Mesenchymal stem cell (in vitro differentiated cells and primary cell): ENCODE data around the gene FTO.

Source experiments
- DNase-seq: peaks from one replicate; pipeline ENCODE4 v3.0.0-alpha.2; 2013
- H2AFZ ChIP-seq: one replicate; pipeline ENCODE4 v1.6.1; 2013; ENCODE audit warnings: low read depth, mild to moderate bottlenecking, control low read depth, inconsistent platforms, low read length, moderate library complexity
- H2AK5ac ChIP-seq: 2 replicates; pipeline ENCODE4 v1.6.1; 2013; ENCODE audit warnings: low read length, moderate library complexity, mild to moderate bottlenecking, inconsistent platforms; ENCODE audit not compliant: severe bottlenecking
- H2BK120ac ChIP-seq: one replicate; pipeline ENCODE4 v1.6.1; 2013; ENCODE audit warnings: low read depth, mild to moderate bottlenecking, inconsistent platforms, low read length, moderate library complexity
- H2BK12ac ChIP-seq, 2 experiments: one replicate each; pipeline ENCODE4 v1.6.1; 2013; ENCODE audit warnings: inconsistent platforms in 2 of 2, low read length in 2 of 2, mild to moderate bottlenecking in 2 of 2, moderate library complexity in 2 of 2, control low read depth in 1 of 2
- H2BK15ac ChIP-seq: one replicate; pipeline ENCODE4 v1.6.1; 2013; ENCODE audit warnings: mild to moderate bottlenecking, low read depth, inconsistent platforms; ENCODE audit not compliant: poor library complexity, severe bottlenecking
- H2BK5ac ChIP-seq: 2 replicates; pipeline ENCODE4 v1.6.1; 2013; ENCODE audit warnings: low read depth, mild to moderate bottlenecking, low read length, control low read depth, inconsistent platforms; ENCODE audit not compliant: poor library complexity, severe bottlenecking
- H3K14ac ChIP-seq, 2 experiments: one replicate each; pipeline ENCODE4 v1.6.1; 2013; ENCODE audit warnings: inconsistent platforms in 2 of 2, low read length in 2 of 2, control low read depth in 1 of 2, mild to moderate bottlenecking in 1 of 2, moderate library complexity in 1 of 2
- H3K18ac ChIP-seq, 2 experiments: one replicate each; pipeline ENCODE4 v1.6.1; 2013; ENCODE audit warnings: inconsistent platforms in 2 of 2, low read length in 2 of 2, control low read depth in 1 of 2, low read depth in 1 of 2, mild to moderate bottlenecking in 1 of 2
- H3K23ac ChIP-seq, 2 experiments: one replicate each; pipeline ENCODE4 v1.6.1; 2013; ENCODE audit warnings: inconsistent platforms in 2 of 2, low read length in 2 of 2, mild to moderate bottlenecking in 2 of 2, moderate library complexity in 2 of 2, control low read depth in 1 of 2
- H3K27ac ChIP-seq: 2 replicates; pipeline ENCODE4 v1.5.1; 2013; ENCODE audit warnings: mild to moderate bottlenecking, moderate library complexity, low read length, control low read depth, inconsistent platforms; ENCODE audit not compliant: poor library complexity, severe bottlenecking
- H3K27me3 ChIP-seq, 2 experiments: 2 replicates each; pipeline versions ENCODE4 v1.6.1 to v1.7.0; 2013; ENCODE audit warnings: low read length in 2 of 2, mild to moderate bottlenecking in 2 of 2, moderate library complexity in 2 of 2, control low read depth in 1 of 2, inconsistent platforms in 1 of 2; ENCODE audit not compliant: control insufficient read depth in 1 of 2, insufficient read depth in 1 of 2
- H3K36me3 ChIP-seq, 2 experiments: 2 replicates each; pipeline versions ENCODE4 v1.6.1 to v1.7.0; 2013; ENCODE audit warnings: low read length in 2 of 2, control low read depth in 1 of 2, inconsistent platforms in 1 of 2, low read depth in 1 of 2, mild to moderate bottlenecking in 1 of 2; ENCODE audit not compliant: insufficient read depth in 2 of 2, control insufficient read depth in 1 of 2
- H3K4ac ChIP-seq, 2 experiments: one replicate each; pipeline ENCODE4 v1.6.1; 2013; ENCODE audit warnings: inconsistent platforms in 2 of 2, low read length in 2 of 2, mild to moderate bottlenecking in 2 of 2, moderate library complexity in 2 of 2, control low read depth in 1 of 2, low read depth in 1 of 2
- H3K4me1 ChIP-seq: 2 replicates; pipeline ENCODE4 v1.6.1; 2013; ENCODE audit warnings: low read depth, low read length, control low read depth; ENCODE audit not compliant: control insufficient read depth, insufficient read depth
- H3K4me2 ChIP-seq: 2 replicates; pipeline ENCODE4 v1.6.1; 2013; ENCODE audit warnings: low read length, mild to moderate bottlenecking, inconsistent platforms; ENCODE audit not compliant: poor library complexity, severe bottlenecking
- H3K4me3 ChIP-seq, 2 experiments: 2 replicates each; pipeline versions ENCODE4 v1.5.1 to v1.7.0; 2013; ENCODE audit warnings: low read length in 2 of 2, mild to moderate bottlenecking in 2 of 2, control low read depth in 1 of 2, low read depth in 1 of 2; ENCODE audit not compliant: insufficient read depth in 1 of 2
- H3K79me1 ChIP-seq: replicated peaks from 2 replicates; pipeline ENCODE4 v1.6.1; 2013; ENCODE audit warnings: mild to moderate bottlenecking, control low read depth, low read length, inconsistent platforms; ENCODE audit not compliant: poor library complexity, severe bottlenecking
- H3K9ac ChIP-seq: 2 replicates; pipeline ENCODE4 v1.7.0; 2013; ENCODE audit warnings: mild to moderate bottlenecking, low read length, moderate library complexity
- H3K9me3 ChIP-seq: 2 replicates; pipeline ENCODE4 v1.7.0; 2013; ENCODE audit warnings: mild to moderate bottlenecking, low read length; ENCODE audit not compliant: control insufficient read depth
- H4K8ac ChIP-seq: one replicate; pipeline ENCODE4 v1.6.1; 2013; ENCODE audit warnings: inconsistent platforms, mild to moderate bottlenecking, low read length, moderate library complexity
- H4K91ac ChIP-seq: one replicate; pipeline ENCODE4 v1.6.1; 2013; ENCODE audit warnings: mild to moderate bottlenecking, low read length, inconsistent platforms
- WGBS: methylation state at CpG from one replicate; pipeline ENCODE4 v1.1.7; 2013; ENCODE audit warnings: mixed read lengths; 5-methylcytosine and 5-hydroxymethylcytosine counted together

Gene FTO

DNA sequence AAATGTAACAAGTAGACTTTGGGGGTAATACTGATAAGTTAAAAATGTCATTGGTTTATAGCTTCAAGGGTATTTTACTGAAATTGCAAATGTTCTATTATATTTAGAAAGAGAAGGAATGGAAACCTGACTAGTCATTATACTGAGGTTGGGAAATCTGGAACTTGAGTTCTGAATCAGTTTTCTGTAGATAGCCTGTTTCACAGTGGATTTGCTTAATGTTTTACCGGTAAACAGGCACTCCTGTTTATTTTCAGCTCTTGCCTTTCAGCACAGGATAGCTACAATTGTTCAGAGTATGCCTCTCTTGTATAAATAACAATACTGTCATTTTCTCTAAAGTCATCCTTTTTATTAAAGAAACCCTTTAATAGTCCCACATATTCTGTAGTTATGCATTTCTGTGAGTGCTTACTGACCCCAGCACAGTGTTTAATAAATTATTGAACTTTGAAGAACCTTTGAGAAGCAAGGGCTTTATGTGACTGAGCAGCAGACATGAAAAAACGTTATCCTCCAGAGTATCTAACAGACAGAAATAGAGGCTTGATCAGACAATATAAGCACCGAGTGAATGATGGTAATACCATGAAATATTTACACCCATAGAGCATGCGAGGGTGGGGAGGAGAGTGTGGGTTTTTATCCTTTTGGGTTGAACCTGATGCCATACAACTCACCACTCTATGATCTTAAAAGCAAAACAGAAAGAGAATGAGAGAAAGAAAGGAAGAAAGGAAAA, 58.2 kb downstream of the FTO start:
- Histone ChIP-seq H3K27ac (peak overlapping the region; percentile 12), H3K36me3 (no peaks in the 10 kb centered on the region), H3K23ac (no peak overlapping the region), H2AK5ac (no peak overlapping the region), H3K79me1 (peaks cover 16% of the 10 kb centered on the region), H2BK5ac (no peak overlapping the region), H2BK12ac (no peak overlapping the region), H3K4me1 (peaks cover 3% of the 10 kb centered on the region), H2BK15ac (no peak overlapping the region), H3K4me2 (no peak overlapping the region), H3K9me3 (no peaks in the 10 kb centered on the region), H3K4me3 (no peak overlapping the region), H3K4ac (no peak overlapping the region), H3K18ac (no peak overlapping the region), H4K8ac (no peak overlapping the region), H3K14ac (no peak overlapping the region), H2BK120ac (no peak overlapping the region), H3K27me3 (no peaks in the 10 kb centered on the region), H4K91ac (no peak overlapping the region), H3K9ac (no peak overlapping the region), H2AFZ (no peak overlapping the region)
- WGBS = no CpG with 5 or more reads among the region's 4 CpGs
- DNase-seq = no peak

GRCh38 chr16:53766304-53767016, 62.5 kb downstream of the FTO start:
- H3K4me1 ChIP-seq = peaks cover 1% of the 10 kb centered on the region
- H3K14ac ChIP-seq = no peak overlapping the region
- H3K4me3 ChIP-seq = no peak overlapping the region
- H3K79me1 ChIP-seq = peaks cover 8% of the 10 kb centered on the region
- H2AK5ac ChIP-seq = no peak overlapping the region
- H2BK12ac ChIP-seq = peak overlapping the region in 1 of 2 experiments; percentile 1
- H3K9me3 ChIP-seq = no peaks in the 10 kb centered on the region
- no peak overlapping the region for H2AFZ ChIP-seq
- WGBS = 76% methylated on average over 10 of the region's 10 CpGs
- H2BK15ac ChIP-seq = no peak overlapping the region
- peak overlapping the region; percentile 45 for H3K9ac ChIP-seq
- no peak overlapping the region for H3K18ac ChIP-seq
- H3K23ac ChIP-seq = no peak overlapping the region
- H2BK120ac ChIP-seq = no peak overlapping the region
- H3K36me3 ChIP-seq = no peaks in the 10 kb centered on the region
- no peak overlapping the region for H3K27ac ChIP-seq
- H3K27me3 ChIP-seq = no peaks in the 10 kb centered on the region
- no peak overlapping the region for H4K8ac ChIP-seq
- no peak overlapping the region for H3K4me2 ChIP-seq
- no peak overlapping the region for H3K4ac ChIP-seq
- H2BK5ac ChIP-seq = no peak overlapping the region
- peak; percentile 81 for DNase-seq
- H4K91ac ChIP-seq = no peak overlapping the region

DNA sequence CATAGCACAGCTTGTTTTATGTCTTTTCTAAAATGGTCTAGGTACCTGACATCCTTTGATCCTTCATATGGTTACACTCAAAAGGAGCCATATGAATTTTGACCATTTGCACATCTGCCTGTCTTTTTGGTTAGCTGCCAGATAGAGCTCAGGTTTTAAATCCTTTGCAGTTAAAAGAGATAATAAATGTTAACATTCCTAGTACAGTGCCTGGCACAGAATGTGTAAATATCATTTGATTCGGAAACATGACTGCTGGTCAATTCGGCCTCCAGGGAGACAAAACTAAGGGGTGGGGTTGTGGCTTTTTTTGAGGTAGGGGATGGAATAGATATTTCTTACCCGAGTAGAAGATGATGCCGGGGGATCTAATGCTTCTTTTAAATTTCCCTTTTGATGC, 64.2 kb downstream of the FTO start:
- Histone ChIP-seq H3K4me1 (peaks cover 1% of the 10 kb centered on the region), H3K36me3 (no peaks in the 10 kb centered on the region), H4K8ac (no peak overlapping the region), H2BK5ac (no peak overlapping the region), H3K4ac (no peak overlapping the region), H3K4me3 (no peak overlapping the region), H3K79me1 (peaks cover 14% of the 10 kb centered on the region), H2BK12ac (no peak overlapping the region), H3K27ac (no peak overlapping the region), H2AFZ (no peak overlapping the region), H4K91ac (no peak overlapping the region), H3K23ac (no peak overlapping the region), H3K14ac (no peak overlapping the region), H3K9ac (peak overlapping the region; percentile 63), H2AK5ac (no peak overlapping the region), H3K4me2 (peak overlapping the region; percentile 3), H2BK15ac (no peak overlapping the region), H2BK120ac (no peak overlapping the region), H3K27me3 (no peaks in the 10 kb centered on the region), H3K18ac (no peak overlapping the region), H3K9me3 (no peaks in the 10 kb centered on the region)
- 28% methylated on average over 4 of the region's 4 CpGs for WGBS
- no peak for DNase-seq

- no peak overlapping the region for H3K23ac ChIP-seq
- H3K4me1 ChIP-seq = peaks cover 1% of the 10 kb centered on the region
- H2AFZ ChIP-seq = no peak overlapping the region
- H2BK15ac ChIP-seq = no peak overlapping the region
- H3K36me3 ChIP-seq = no peaks in the 10 kb centered on the region
- no peak overlapping the region for H3K14ac ChIP-seq
- DNase-seq = peak; percentile 94
- H2BK5ac ChIP-seq = no peak overlapping the region
- peak overlapping the region; percentile 63 for H3K9ac ChIP-seq
- H2BK120ac ChIP-seq = no peak overlapping the region
- H3K4me3 ChIP-seq = no peak overlapping the region
- no peak overlapping the region for H3K4ac ChIP-seq
- H3K27me3 ChIP-seq = no peaks in the 10 kb centered on the region
- no peak overlapping the region for H2AK5ac ChIP-seq
- H3K27ac ChIP-seq = no peak overlapping the region
- H2BK12ac ChIP-seq = no peak overlapping the region
- no peak overlapping the region for H3K18ac ChIP-seq
- H4K8ac ChIP-seq = no peak overlapping the region
- H4K91ac ChIP-seq = no peak overlapping the region
- peak overlapping the region; percentile 3 for H3K4me2 ChIP-seq
- WGBS = 0% methylated on average over 1 of the region's 1 CpG
- H3K79me1 ChIP-seq = peaks cover 14% of the 10 kb centered on the region
- no peaks in the 10 kb centered on the region for H3K9me3 ChIP-seq
Measured at GRCh38 chr16:53768593-53768992, 64.6 kb downstream of the FTO start.
